Astrocyte (in vitro differentiated cells and primary cell): ENCODE data around the gene ARMC9. TPM values are rescaled to one million over a fixed set of nuclear protein-coding genes. Genes with fewer than 3 reads are reported as not detected.

Source experiments
- DNase-seq: peaks from one replicate; pipeline ENCODE4 v3.0.0-alpha.2; 2010; ENCODE audit warnings: low read depth
- FAIRE-seq: peaks from 2 replicates; lab custom pipeline; 2011; peaks lifted over from hg19 to GRCh38; lab: Jason Lieb, UNC
- H2AFZ ChIP-seq: 2 replicates; pipeline ENCODE4 v1.6.0; 2012; ENCODE audit warnings: low read depth, low read length, inconsistent platforms
- H3K27ac ChIP-seq: 2 replicates; pipeline ENCODE4 v1.5.1; 2011; ENCODE audit warnings: low read depth, low read length, inconsistent platforms
- H3K27me3 ChIP-seq: 2 replicates; pipeline ENCODE4 v1.6.0; 2011; ENCODE audit warnings: low read length, inconsistent platforms; ENCODE audit not compliant: insufficient read depth
- H3K36me3 ChIP-seq: 2 replicates; pipeline ENCODE4 v1.5.1; 2011; ENCODE audit warnings: low read length, inconsistent platforms; ENCODE audit not compliant: insufficient read depth
- H3K4me1 ChIP-seq: 2 replicates; pipeline ENCODE4 v1.5.1; 2011; ENCODE audit warnings: low read length, inconsistent platforms; ENCODE audit not compliant: insufficient read depth
- H3K4me2 ChIP-seq: 2 replicates; pipeline ENCODE4 v1.6.0; 2012; ENCODE audit warnings: low read length, inconsistent platforms
- H3K4me3 ChIP-seq: 2 replicates; pipeline ENCODE4 v1.5.1; 2011; ENCODE audit warnings: low read depth, mild to moderate bottlenecking, low read length, inconsistent platforms; ENCODE audit not compliant: insufficient read depth
- H3K79me2 ChIP-seq: 2 replicates; pipeline ENCODE4 v1.6.0; 2012; ENCODE audit warnings: mild to moderate bottlenecking, low read length, inconsistent platforms; ENCODE audit not compliant: insufficient read depth
- H3K9ac ChIP-seq: 2 replicates; pipeline ENCODE4 v1.6.0; 2012; ENCODE audit warnings: mild to moderate bottlenecking, low read length, inconsistent platforms
- H3K9me3 ChIP-seq: 2 replicates; pipeline ENCODE4 v1.5.1; 2012; ENCODE audit warnings: low read depth, mild to moderate bottlenecking, low read length, inconsistent platforms; ENCODE audit not compliant: insufficient read depth
- H4K20me1 ChIP-seq: 2 replicates; pipeline ENCODE4 v1.6.0; 2012; ENCODE audit warnings: low read length, inconsistent platforms; ENCODE audit not compliant: insufficient read depth
- H3K27ac Mint-ChIP-seq: one replicate; pipeline ENCODE4 v1.8.0; 2021; ENCODE audit warnings: mild to moderate bottlenecking, mixed read lengths; ENCODE audit not compliant: unreplicated experiment
- H3K27me3 Mint-ChIP-seq: one replicate; pipeline ENCODE4 v1.8.0; 2021; ENCODE audit warnings: low read depth, mixed read lengths; ENCODE audit not compliant: unreplicated experiment
- H3K36me3 Mint-ChIP-seq: one replicate; pipeline ENCODE4 v1.8.0; 2021; ENCODE audit warnings: low read depth, mixed read lengths; ENCODE audit not compliant: unreplicated experiment
- H3K4me1 Mint-ChIP-seq: one replicate; pipeline ENCODE4 v1.8.0; 2021; ENCODE audit warnings: low read depth, mixed read lengths; ENCODE audit not compliant: unreplicated experiment
- H3K4me3 Mint-ChIP-seq: one replicate; pipeline ENCODE4 v1.8.0; 2021; ENCODE audit warnings: mild to moderate bottlenecking, moderate library complexity, mixed read lengths; ENCODE audit not compliant: unreplicated experiment
- H3K9me3 Mint-ChIP-seq: one replicate; pipeline ENCODE4 v1.8.0; 2021; ENCODE audit warnings: mild to moderate bottlenecking, mixed read lengths; ENCODE audit not compliant: unreplicated experiment
- CTCF ChIP-seq: IDR thresholded peaks from 2 replicates; pipeline ENCODE4 v1.5.1; 2011; ENCODE audit warnings: low read depth, mild to moderate bottlenecking, inconsistent platforms, low read length, moderate library complexity; ENCODE audit not compliant: insufficient read depth
- EZH2 ChIP-seq: IDR thresholded peaks from 2 replicates; pipeline ENCODE4 v1.6.1; 2012; ENCODE audit warnings: mild to moderate bottlenecking, low read length, inconsistent platforms; ENCODE audit not compliant: insufficient read depth
- total RNA-seq: library from RNA; stranded (reverse); gene quantifications from 2 replicates; pipeline ENCODE4 v1.2.1, GENCODE V29; 2021

The ARMC9 gene
- total RNA-seq, 1 donor from 2014 or later: 52.4 TPM

GRCh38 chr2:231331533-231331932, 133.1 kb downstream of the ARMC9 start:
- Histone ChIP-seq H3K27ac (no peak overlapping the region), H3K4me1 (peaks cover 10% of the 10 kb centered on the region), H3K4me3 (no peak overlapping the region), H3K36me3 (peaks cover 5% of the 10 kb centered on the region), H3K27me3 (no peaks in the 10 kb centered on the region), H3K4me2 (no peak overlapping the region), H4K20me1 (peaks cover 6% of the 10 kb centered on the region), H3K9me3 (no peaks in the 10 kb centered on the region), H3K79me2 (no peaks in the 10 kb centered on the region), H3K9ac (no peak overlapping the region), H2AFZ (no peak overlapping the region)
- no peak overlapping the region for H3K27ac Mint-ChIP-seq
- H3K4me1 Mint-ChIP-seq: no peaks in the 10 kb centered on the region
- no peak overlapping the region for H3K4me3 Mint-ChIP-seq
- DNase-seq (no peak), FAIRE-seq (no peak)
- no peak for TF ChIP-seq EZH2
- TF ChIP-seq CTCF: no peak
- no peaks in the 10 kb centered on the region for H3K27me3 Mint-ChIP-seq
- peaks cover 32% of the 10 kb centered on the region for H3K36me3 Mint-ChIP-seq
- H3K9me3 Mint-ChIP-seq: no peaks in the 10 kb centered on the region

- H3K27ac ChIP-seq: no peak overlapping the region
- Mint-ChIP-seq H3K36me3 (peaks cover 32% of the 10 kb centered on the region), H3K9me3 (no peaks in the 10 kb centered on the region), H3K4me1 (no peaks in the 10 kb centered on the region), H3K27ac (no peak overlapping the region), H3K4me3 (no peak overlapping the region), H3K27me3 (no peaks in the 10 kb centered on the region)
- DNase-seq (no peak), FAIRE-seq (no peak)
- peaks cover 10% of the 10 kb centered on the region for H3K4me1 ChIP-seq
- no peak overlapping the region for H2AFZ ChIP-seq
- H3K4me3 ChIP-seq: no peak overlapping the region
- H3K36me3 ChIP-seq: peaks cover 5% of the 10 kb centered on the region
- H3K4me2 ChIP-seq: peak overlapping the region; percentile 15
- H3K9ac ChIP-seq: no peak overlapping the region
- no peaks in the 10 kb centered on the region for H3K79me2 ChIP-seq
- TF ChIP-seq CTCF (no peak), EZH2 (no peak)
- H4K20me1 ChIP-seq: peaks cover 6% of the 10 kb centered on the region
- H3K9me3 ChIP-seq: no peaks in the 10 kb centered on the region
- H3K27me3 ChIP-seq: no peaks in the 10 kb centered on the region
Observed at GRCh38 chr2:231332388-231332787, 134.0 kb downstream of the ARMC9 start.

- Mint-ChIP-seq H3K9me3 (no peaks in the 10 kb centered on the region), H3K36me3 (peaks cover 32% of the 10 kb centered on the region), H3K4me3 (no peak overlapping the region), H3K4me1 (no peaks in the 10 kb centered on the region), H3K27ac (no peak overlapping the region), H3K27me3 (no peaks in the 10 kb centered on the region)
- H3K9me3 ChIP-seq: no peaks in the 10 kb centered on the region
- H3K27me3 ChIP-seq: no peaks in the 10 kb centered on the region
- no peak for TF ChIP-seq EZH2
- TF ChIP-seq CTCF: no peak
- peak overlapping the region; percentile 15 for H3K4me2 ChIP-seq
- H3K9ac ChIP-seq: no peak overlapping the region
- FAIRE-seq (no peak), DNase-seq (no peak)
- no peak overlapping the region for H3K4me3 ChIP-seq
- H3K27ac ChIP-seq: no peak overlapping the region
- H3K36me3 ChIP-seq: peaks cover 5% of the 10 kb centered on the region
- peaks cover 6% of the 10 kb centered on the region for H4K20me1 ChIP-seq
- no peak overlapping the region for H2AFZ ChIP-seq
- H3K4me1 ChIP-seq: peaks cover 10% of the 10 kb centered on the region
- H3K79me2 ChIP-seq: no peaks in the 10 kb centered on the region
Observed at GRCh38 chr2:231332872-231333500, 134.6 kb downstream of the ARMC9 start.
